ENCODE data around the gene LCP1.
"Not testable (repeated sequence)": the region's sequence is repeated elsewhere in the genome, so short reads cannot be mapped to it uniquely, and the experiment has no call there.

LCP1 gene

DNA sequence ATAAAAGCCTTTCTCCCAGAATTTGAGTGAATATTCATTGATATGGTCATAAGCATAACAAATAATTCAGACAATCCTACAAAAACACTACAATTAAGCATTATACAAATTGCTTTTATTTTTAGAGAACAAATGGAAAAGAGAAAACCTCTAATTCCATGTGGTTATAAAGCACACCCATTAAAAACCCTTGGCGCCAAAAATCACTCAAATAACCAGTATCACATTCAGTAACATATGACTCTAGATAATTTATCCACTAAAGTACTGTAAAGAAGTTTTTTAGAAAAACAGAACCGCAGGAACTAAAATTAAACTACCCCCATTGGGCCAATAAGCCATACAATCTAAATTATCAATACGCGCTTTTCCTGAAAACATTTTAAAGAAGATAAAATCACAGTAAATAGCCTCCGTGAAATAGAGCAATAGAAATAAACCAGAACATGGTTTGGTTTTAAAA is 569 bp downstream of the LCP1 start:
- no peak for DNase-seq

DNA sequence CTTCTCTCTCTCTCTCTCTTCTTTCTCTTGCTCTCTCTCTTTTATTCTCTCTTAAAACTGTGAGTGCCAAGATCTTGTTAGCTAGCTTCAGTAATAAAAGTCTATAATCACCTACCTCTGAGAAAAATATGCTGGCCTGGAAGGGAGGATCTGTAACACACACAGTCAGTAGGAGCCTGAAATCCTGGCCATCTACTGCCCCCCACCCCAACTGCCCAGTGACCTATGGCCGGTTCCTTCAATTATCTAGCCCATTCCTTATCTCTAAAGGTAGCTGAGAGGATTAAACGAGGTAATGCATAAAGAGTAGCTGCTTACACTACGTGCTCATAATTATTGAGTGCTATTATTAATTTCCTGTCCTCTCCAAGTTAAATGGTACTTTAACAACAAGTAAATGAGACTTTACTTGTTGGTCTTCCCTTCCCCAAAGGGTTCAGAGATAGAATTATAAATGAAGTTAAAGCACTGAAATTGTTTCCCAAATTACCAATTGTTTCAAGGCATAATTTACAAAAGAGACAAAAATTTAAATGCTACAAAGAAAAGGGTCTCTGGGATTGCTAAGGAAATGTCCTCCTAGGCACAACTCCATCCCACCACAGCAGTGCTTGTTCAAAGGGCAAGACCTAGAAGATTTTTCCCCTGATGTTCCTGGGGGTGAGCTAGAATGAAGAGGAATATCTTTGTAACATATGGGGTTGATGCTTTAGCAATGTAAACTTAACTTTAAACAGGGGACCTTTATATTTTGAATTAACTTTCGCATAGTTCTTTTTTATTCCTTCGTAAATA is 1.8 kb downstream of the LCP1 start:
- DNase-seq = peak; percentile 43

DNA sequence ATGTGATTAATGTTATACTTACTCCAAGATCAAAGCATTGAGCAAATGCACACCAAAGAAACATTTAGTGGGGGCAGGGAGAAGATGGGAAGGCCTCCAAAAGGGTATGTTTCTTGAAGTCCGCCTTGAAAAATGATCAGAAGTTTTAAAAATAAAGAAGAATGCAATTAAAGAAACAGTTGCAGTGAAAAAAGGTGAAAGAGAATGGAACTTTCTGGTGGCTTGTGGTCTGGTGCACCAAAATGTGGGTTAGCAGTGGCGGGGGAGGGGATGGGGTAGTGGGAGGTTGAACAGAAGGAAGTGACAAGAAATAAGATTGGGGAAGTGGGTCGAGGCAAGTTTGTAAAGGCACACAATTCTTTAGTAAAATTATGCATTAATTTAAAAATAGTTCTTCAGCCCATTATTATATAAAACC is 2.5 kb downstream of the LCP1 start:
- peak; percentile 82 for DNase-seq

DNA sequence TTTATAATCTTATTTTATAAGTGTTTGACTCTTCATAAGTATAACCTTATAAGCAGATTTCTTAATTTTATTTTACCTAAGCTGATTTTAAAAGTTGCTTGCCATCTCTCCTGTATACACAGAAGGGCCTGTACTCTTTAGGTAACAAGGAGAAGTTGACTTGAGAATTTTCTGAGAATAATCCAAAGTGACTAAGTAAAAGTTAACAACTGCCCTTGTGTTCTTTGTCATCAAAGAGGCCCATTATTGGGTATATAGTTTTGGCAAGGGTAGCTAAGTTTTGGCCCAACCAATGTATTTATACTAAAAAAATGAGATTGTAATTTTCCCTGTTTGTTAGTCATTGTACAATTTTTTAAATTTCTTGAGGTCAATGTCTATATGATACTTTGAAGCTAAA is 3.2 kb downstream of the LCP1 start:
- DNase-seq = no peak

DNA sequence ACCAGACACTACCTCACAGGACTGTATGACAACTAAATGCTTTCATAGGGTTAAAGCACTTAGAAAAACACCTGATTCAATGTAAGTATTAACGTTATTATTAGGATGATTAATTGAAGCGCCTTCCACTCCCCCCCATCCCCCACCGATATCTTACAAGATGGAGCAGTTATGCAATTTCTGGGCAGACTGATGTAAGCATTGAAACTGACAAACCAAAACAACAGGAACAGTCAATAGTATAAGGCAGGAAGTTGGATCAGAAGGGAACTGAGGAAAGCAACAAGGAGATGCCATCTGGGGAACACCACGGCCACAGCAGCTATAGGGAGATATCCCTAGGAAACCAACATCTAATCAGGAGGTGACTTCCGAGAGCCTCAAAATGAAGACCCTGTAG is 3.8 kb downstream of the LCP1 start:
- DNase-seq = peak; percentile 87

DNA sequence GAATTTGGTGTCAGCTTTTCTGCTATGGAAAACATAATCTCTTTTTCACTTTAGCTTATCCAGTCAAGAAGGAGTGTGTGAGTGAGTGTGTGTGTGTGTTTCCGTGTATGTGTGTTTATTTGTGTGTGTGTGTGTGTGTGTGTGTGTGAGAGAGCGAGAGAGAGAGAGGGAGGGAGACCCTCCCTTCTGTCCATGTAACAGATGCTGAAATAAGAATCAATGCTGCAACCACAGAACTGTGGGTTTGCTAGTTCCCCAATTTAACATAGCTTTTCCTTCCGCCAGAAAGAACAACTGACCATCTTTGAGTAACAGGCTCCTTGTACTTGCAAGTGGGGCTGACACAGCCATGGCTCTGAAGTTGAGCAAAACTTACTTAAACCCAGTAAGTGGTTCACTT is 5.2 kb downstream of the LCP1 start:
- peak; percentile 99 for DNase-seq

DNA sequence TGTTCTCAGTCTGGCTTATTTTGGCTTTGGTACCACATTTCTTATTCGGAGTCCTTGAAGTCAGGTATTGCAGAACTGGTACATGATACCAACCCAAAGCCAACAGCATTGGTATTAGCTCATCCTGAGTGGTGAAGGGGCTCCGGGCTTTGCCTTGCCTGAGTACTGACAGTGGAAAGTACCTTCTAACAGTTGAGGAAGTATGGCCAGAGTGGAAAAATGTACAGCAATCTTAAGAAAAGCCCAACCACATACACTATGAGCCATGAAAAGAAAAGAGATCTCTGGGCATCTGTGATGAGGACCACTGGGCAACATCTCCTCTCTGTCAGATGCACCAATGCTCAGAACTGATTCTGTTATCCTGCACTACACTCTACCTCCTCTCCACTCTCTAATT is 8.3 kb downstream of the LCP1 start:
- peak; percentile 63 for DNase-seq

DNA sequence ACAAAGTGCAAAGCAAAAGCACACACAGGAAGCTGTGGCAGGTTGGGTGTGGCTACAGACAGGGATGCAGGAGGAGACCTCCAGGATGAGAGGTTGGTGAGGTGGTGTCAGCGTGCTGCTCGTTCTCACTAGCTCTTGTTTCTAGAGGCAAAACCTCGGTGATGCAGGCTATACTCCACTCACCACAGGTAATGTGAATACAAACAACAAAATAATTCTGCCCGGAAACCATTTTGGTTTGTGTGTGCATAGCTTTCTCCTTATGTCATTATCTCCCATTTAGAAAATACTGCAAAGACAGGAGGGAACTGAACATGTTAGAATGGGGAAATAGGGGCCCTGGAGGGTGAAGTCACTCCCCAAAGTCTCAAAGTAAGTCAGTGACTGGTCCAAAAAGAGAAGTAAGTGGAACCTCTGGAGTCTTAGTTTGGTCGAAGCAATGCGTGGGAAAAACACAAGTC is 9.4 kb downstream of the LCP1 start:
- peak; percentile 95 for DNase-seq

DNA sequence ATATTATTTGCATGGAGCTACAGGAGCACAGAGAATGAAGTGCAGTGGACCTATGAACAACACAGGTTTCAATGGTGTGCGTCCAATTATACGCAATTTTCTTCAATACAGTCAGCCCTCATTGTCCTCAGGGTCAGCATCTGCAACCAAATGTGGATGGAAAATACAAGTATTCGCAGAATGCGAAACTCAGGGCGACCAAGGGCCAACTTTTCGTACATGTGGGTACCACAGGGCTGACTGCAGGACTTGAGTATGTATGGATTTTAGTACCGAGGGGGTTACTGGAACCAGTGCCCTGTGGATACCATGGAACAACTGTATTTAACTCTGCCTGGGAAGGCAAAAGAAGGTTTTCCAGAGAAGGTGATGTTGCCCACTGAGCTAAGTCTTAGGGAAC is 10.2 kb downstream of the LCP1 start:
- no peak for DNase-seq

DNA sequence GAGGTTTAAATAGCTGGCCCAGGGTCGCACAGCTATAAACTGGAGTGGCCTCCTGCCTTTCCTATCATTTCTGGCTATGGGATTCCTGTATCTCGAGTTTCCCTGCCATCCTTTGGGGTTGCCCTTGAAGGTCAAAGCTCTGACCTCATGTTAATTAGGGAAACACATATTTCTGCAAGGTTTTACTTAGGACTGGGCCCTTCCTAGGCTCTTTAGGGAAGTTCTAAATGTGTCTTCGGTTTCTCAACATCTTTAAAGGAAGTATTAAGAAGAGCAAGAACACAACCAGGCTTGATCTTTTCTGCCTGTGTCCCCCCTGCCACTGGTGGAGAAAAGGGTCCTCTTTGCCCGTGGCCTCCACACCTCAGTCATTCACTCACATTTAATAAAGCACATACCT is 10.8 kb downstream of the LCP1 start:
- DNase-seq = peak; percentile 88

DNA sequence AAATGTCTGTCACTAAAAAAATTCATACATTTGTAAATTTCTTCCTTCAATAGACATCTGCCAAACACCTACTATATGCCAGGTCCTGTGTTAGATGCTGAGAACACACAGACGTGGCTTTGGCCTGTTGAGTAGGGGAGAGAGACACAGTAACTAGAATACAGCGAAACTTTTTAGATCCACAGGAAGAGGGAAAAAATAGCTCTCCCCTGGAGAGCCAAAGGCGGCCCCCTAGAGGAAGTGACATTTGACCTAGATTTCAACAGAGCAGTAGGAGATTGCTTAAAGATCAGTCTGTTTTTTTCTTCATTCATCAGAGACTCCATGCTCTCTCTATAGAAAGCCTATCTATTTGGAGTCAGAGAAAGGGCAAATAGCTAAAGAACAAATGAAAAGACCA is 11.3 kb downstream of the LCP1 start:
- DNase-seq = peak; percentile 92

DNA sequence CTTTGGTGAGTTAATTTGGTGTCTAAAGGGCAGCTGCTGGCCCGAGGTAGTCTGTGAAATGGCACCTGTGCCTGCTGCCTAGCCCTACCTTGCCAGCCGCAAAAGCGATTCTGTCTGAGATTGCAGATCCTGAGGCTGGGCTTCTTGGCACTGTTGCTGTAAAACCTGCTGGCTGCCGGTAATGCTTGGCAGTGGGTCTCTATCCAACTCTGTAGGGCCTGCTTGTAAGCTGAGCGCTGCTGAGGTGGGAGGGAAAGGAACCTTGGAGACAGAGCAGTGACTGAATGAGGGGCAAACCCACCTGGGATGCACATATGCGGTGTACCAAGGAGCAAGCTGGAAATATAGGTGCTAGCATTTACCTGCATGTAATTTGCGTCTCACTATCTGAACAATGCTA is 11.7 kb downstream of the LCP1 start:
- DNase-seq = no peak

DNA sequence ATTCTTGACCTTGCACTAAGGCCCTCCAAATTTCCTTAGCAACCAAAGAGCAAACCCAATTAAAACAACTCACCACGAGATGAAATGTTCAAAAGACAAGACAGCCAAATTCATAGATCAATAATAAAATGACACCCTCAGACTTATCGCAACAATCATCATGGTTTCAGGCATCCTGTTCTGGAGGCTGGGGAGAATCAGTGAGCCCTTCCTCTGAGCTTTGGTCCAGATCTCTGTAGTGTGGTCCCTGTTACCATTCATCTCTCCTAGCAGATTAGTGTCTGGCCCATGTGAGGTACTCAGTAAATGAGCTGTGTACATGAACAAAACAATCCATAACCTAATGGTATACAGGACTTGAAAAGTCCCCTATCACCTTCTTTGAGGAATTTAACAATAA is 12.2 kb downstream of the LCP1 start:
- DNase-seq = no peak

DNA sequence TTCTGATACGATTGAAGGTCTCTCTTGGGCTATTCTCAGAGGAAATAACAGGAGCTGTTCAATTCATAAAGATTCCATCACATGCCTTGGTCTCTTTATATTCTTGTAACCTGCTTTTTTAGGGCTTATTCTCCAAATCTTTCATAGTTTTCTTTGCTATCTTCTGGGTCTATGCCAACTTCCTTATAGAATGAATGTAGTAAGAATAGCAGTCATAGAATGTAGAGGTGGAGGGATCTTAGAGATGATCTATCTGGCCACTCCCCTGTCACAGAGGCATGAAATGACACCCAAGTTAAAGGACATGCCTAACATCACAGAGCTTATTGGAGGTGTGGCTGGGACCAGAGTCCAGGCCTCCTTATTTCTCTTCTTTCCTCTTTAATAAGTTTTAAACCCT is 13.2 kb downstream of the LCP1 start:
- DNase-seq = peak; percentile 58

DNA sequence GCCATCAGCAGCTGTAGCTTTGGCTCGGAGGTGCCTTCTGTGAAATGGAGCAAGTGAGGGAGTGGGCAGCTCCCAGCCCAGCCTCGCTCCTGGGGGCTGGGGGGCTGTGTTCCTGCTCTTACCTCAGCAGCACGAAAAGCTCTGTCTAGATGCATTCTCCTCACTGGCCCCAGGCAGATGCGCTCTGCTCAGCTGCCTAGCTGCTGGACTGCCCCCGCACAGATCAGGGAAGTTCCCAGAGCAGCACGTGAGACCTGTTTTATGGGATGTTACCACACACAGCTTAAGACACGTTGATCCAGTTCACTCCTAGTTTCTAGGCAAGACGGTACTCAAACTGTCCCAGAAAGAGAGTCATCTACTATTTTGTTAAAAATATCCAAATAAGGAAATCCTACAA is 13.6 kb downstream of the LCP1 start:
- DNase-seq = peak; percentile 87

DNA sequence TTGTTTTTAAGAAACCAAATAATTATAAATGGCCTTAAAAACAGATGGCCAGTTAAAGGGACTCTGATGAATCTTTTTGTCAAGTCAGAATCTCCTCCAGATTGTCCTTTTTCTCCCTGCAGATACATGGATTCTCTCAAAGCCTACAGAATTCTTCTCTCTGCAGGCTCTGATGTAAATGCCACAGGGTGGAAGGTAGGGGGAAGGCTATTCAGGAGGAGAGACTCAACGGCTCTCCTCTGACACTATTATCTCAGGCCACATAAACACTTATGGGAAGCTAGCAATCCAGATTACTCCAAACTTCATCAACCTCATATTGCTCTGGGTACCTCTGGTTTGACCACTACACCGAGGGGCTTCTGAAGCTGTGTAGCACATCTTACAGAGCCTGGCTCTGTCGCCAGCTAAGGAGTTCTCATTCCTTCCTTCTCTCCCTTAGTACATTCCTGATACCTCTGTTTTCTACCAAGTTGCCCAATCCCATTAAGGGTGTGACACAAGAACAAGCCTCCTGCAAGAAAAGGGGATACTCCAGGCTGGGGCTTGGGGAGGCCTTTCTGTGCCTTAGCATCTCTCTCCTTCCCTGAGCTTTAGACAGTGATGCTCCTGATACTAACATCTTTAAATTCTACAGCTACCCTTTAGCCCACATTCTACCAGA is 14.9 kb downstream of the LCP1 start:
- no peak for DNase-seq

DNA sequence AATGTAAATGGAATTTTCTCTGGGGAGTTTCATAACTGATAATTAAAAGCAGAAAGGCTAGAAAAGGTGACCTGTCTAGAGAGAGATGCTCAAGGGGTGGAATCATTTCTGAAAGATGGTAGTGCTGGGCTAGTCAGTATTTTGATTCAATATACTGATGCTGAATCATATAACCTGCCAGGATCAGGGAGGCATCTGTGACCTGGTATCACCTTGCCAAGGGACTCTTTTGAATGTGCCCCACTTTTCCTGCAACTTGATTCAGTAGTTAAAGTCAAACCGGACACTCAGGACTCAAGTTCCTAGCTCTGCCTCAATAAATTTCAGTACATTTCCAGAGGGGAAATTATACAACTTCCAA is 15.8 kb downstream of the LCP1 start:
- no peak for DNase-seq

DNA sequence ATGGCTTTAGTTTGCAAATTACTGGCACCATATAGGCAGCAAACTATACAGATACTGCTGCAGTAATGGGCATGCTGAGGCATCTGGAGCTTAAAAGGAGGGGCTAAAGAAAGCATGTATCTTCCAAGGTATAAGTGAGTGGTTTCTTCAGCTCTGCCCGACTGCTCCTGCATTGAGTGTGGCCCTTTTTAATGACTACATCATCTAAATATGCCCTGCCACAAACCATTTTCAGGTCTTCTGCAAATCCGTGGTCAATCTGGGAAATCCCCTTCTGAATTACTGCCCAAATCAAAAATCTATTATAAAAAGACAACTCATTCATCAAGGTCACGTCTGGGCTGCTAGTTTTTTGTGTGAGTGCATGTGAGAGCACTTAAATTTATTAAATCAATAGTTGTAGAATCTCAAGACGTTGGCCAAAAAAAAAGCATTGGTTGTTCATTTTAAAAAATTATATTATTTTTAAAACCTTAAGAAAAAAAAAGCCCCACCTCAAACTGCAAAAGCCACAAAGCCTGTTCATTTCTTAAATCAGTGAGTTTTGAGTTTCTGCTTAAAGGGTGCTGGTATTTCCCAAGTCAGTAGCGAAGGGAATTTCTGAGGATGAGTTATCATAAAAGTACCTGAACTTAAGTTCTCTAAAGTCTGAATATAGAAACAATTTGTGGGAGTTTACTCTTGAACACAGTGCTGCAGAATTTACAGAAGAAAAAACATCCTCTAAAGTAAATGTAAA is 16.3 kb downstream of the LCP1 start:
- DNase-seq = no peak

DNA sequence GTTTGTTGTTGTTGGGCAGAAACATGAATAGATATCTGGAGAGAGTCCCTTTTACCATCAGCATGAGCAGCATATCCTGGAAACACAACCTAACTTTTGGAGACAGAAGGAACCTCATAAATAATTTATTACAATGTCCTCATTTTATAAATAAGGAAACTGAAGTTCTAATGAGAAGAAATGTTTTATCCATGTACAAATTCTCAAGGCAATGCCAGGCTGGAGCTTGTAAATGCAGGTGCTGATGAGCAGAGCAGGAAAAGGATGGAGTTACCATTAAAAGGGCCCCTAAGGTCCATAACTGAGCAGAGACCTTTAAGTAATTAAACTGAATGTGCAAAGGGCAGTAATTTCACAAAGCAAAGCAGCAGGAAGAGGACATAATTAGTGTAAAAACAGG is 17.3 kb downstream of the LCP1 start:
- no peak for DNase-seq

DNA sequence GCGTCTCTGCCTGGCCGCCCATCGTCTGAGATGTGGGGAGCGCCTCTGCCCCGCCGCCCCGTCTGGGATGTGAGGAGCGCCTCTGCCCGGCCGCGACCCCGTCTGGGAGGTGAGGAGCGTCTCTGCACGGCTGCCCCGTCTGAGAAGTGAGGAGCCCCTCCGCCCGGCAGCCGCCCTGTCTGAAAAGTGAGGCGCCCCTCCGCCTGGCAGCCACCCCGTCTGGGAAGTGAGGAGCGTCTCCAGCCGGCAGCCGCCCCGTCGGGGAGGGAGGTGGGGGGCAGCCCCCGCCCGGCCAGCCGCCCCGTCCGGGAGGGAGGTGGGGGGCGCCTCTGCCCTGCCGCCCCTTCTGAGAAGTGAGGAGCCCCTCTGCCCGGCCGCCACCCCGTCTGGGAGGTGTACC is 19.2 kb downstream of the LCP1 start:
- not testable (repeated sequence) for DNase-seq

DNA sequence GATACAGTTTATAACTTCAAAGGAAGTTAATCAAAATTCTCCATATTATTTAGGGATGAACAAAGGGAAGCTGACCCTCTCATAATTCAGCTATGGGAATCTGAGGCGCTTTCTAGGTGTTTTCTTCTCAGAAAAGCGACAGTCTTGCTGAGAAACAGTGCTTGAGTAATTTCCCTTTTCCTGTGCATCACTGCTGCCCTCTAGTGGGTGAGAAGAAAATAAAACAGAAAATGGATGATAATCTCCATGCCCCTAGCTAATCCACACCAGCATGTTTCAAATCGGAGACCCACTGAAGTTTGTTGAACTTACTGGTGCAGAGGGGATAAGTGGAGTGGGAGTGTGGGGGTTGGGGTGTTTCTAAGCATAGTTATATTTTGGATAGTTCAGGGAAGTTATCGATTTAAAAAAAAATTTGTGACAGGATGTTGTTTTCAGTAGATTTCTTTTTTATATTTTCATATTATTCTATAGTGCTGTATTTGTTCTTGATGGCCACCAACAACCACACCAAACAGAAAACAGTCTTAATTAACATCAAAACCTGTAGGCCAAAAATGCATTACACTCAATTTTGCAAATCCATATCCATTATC is 21.4 kb downstream of the LCP1 start:
- peak; percentile 75 for DNase-seq

DNA sequence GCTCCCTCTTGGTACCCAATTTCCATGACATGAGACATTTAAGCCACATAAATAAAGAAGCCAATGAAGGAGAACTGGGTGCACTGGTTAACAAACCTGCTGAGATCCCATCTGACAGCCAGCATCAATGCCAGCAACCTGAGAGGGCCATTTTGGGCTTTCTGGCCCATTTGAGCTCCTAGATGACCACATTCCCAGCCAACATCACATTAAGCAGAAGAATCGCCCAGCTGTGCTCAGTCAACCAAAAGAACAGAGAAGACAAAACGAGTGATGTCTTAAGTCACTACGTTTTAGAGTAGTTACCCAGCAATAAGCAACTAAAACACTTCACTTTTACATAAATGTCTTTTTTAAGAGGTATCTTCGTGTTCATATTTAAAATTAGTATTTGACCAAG is 21.9 kb downstream of the LCP1 start:
- DNase-seq = no peak

DNA sequence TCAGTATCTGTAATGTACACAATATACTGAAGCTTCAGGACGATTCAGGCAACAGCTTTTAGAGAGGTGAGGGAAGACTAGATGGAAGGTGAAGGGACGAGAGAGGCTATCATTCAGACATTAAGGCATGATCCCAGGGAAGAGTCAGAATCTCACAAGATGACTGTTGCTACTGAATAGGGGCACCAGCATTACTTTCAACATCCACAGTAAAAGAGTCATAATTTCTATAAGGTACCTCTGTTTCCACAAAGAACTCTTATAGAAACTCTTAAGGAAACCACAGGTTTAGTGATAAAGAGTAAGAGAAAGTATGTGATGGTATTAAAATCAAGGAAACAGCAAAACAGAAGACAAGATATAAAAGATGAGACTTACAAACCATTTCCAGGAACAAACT is 23.0 kb downstream of the LCP1 start:
- no peak for DNase-seq

DNA sequence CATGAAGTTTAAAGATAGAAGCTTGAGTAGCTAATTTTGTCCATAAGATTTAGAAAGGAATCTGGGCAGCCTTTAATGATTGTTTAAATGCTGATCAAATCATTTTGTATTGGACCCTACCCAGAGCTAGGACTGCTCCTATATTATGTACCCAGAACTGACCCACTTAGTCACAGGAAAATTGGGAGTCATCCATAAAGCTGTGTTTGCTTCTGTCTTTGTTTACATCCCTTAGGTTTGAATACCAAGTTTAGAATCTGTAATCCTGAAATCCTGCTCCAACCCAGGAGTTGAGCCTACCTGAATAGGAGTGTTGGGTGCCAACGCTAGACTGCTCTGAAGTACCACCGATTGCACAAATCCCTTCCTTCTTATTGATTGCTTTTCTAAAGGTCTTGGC is 23.8 kb downstream of the LCP1 start:
- DNase-seq = no peak
